Astrocyte (in vitro differentiated cells and primary cell): Measurements from ENCODE around the gene CFAP99.
A peak's percentile ranks its signal among the peaks of the same experiment; 100 is the strongest.

Source experiments
- EZH2 ChIP-seq: IDR thresholded peaks from 2 replicates; pipeline ENCODE4 v1.6.1; 2012; ENCODE audit warnings: mild to moderate bottlenecking, low read length, inconsistent platforms; ENCODE audit not compliant: insufficient read depth
- TF ChIP-seq, protein P1 (sequence below): IDR thresholded peaks from 2 replicates; pipeline ENCODE4 v1.5.1; 2011; ENCODE audit warnings: low read depth, mild to moderate bottlenecking, inconsistent platforms, low read length, moderate library complexity; ENCODE audit not compliant: insufficient read depth

DNA sequence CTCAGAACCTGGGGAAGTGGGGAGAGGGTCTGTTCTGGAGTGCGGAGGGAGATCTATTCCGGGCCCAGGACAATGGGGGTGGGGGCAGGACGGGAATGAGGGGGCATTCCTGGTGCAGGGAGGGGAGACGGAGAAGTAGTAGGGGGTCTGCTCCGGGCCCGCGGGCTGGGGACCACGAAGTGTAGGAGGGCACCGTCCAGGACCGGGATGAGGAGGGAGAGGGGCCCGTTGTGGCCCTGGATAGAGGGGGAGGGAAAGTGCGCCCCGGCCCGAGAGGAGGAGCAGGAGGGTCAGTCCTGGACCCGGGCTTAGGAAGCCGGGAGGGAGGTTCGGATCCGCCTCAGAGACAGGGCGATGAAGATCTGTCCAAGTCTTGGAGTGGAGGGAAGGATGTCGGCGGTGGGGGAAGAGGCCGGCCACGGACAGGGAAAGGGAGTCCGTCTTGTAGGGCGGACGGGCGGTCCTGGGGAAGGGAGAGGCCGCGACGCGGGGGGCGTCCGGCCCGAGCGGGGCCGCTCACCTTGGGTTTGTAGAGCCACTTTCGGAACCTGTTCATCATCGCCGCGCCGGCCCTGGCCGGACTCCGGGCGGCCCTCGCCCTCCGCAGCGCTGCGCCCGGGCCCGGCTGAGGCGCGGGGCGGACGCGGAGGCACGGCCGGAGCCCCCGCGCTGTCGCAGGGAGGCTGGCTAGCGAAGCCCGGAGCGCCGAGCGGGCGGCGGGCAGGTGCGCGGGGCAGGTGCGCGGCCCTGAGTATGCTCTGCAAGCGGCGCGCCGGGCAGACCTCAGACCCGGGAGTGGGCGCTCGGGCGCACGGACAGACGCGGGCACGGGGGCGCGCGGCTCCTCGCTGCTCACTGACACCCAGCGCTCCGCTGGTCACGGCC lies 748 bp upstream of the CFAP99 start, which contains the start of gene ZFYVE28:
- TF ChIP-seq, protein P1, sequence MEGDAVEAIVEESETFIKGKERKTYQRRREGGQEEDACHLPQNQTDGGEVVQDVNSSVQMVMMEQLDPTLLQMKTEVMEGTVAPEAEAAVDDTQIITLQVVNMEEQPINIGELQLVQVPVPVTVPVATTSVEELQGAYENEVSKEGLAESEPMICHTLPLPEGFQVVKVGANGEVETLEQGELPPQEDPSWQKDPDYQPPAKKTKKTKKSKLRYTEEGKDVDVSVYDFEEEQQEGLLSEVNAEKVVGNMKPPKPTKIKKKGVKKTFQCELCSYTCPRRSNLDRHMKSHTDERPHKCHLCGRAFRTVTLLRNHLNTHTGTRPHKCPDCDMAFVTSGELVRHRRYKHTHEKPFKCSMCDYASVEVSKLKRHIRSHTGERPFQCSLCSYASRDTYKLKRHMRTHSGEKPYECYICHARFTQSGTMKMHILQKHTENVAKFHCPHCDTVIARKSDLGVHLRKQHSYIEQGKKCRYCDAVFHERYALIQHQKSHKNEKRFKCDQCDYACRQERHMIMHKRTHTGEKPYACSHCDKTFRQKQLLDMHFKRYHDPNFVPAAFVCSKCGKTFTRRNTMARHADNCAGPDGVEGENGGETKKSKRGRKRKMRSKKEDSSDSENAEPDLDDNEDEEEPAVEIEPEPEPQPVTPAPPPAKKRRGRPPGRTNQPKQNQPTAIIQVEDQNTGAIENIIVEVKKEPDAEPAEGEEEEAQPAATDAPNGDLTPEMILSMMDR, result no peak
- peak; percentile 86 for TF ChIP-seq EZH2
